HG02852 (cell line): ENCODE results near the gene FRMD4B.
"Not testable (repeated sequence)": the region's sequence is repeated elsewhere in the genome, so short reads cannot be mapped to it uniquely, and the experiment has no call there.

Experiments
- ATAC-seq: cut with Tn5 transposase; IDR thresholded peaks from one replicate; pipeline ENCODE4 v1.9.1; 2021; ENCODE audit warnings: mild to moderate bottlenecking, moderate library complexity; ENCODE audit not compliant: unreplicated experiment

FRMD4B gene

DNA sequence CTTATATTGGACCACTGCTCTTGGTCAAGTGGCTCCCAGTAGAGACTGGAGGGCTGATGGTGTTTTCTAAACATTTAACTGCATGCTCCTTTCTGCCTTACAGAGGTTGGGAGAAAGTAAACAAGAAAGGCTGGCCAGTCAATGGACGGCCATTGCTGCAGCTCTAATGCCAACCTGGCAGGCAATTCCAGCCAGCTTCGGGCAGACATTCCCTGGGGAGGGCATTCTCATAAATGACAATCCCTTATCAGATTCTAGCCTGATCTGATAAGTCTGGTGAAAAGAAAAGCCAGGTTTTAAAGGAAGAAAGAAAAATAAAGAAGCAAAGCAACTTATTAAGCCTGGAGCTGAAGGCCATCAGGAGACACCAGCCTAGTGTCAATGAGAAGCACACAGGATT lies 60.7 kb downstream of the FRMD4B start:
- ATAC-seq, result no peak

DNA sequence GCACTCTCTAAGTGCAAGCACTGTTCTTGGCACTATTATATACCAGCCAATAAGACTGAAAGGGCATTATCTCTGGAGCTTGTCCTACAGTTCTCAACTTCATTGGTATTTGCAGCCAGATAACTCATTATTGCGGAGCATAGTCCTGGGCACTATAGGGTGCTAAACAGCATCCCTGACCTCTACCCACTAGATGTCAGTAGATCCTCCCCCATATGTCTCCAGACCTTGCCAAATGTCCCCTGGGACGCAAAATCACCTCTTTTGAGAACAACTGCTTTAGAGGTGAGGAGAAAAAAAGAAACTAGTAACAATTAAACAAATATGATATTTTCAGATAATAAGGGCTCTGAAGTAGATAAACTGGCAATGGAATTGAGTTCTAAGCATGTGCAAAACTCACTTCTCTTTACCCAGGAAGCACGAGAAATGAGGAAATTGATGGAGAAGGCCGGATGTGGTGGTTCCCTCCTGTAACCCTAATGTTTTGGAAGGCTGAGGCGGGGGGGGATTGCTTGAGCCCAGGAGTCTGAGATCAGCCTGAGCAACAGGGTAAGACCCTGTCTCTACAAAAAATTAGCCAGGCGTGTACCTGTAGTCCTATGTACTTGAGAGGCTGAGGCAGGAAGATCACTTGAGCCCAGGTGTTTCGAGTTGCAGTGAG lies 61.4 kb downstream of the FRMD4B start:
- peak; percentile 32 for ATAC-seq

- no peak for ATAC-seq
Measured at GRCh38 chr3:69323941-69324340, 61.9 kb downstream of the FRMD4B start.

GRCh38 chr3:69322512-69322911 lies 63.4 kb downstream of the FRMD4B start:
- ATAC-seq, result not testable (repeated sequence)

- no peak for ATAC-seq
Measured at GRCh38 chr3:69322158-69322509, 63.8 kb downstream of the FRMD4B start.

DNA sequence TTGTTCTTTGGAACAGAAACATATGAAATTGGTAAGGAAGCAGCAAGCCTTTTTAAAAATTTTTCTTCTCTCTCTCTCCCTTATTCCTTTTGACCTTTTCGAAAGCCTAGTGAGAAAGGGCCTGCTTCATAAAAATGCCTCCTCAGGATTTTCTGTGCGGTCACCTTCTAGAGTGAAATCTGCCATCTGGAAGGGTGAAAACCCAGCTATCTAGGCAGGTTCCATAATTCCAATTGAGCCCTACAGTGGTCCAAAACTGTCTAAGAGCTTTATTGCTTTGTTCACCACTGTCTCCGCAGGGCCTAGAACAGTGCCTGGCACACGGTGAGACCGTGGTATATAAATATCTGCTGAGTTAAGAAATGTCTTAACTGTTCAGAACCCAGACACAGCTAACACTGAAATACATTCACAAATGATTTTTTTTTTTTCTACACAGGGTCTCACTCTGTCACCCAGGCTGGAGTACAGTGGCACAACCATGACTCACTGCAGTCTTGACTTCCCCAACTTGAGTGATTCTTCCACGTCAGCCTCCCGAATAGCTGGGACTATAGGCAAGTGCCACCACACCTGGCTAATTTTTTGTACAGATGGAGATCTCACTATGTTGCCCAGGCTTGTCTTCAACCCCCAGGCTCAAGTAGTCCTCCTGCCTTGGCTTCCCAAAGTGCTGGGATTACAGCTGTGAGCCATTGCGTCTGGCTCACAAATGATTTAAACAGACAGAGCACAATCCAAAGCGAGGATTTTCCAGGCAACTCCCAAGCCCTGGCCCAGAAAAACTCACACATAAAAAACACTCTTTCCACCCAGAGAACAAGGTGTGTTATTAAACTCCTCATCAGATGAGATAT lies 64.4 kb downstream of the FRMD4B start:
- no peak for ATAC-seq

DNA sequence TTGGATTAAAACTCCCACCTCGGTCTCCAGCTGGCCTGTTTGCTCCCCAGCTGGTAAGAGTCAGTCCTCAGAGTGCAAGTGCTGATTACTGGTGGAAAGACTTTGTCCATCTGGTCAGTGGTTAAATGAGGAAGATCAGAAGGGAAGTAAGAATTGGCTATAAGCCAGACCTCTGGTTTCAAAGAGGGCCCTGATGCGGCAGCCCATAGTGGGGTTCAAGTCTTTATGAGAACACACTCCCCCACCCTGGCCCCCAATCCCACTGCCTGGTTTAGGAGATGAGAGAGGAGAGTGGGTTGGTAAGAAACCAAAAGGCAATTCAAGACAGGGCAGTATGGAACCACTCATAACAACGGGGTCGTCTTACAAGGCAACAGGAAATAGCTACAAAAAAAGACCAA lies 65.0 kb downstream of the FRMD4B start:
- ATAC-seq, result peak; percentile 72

DNA sequence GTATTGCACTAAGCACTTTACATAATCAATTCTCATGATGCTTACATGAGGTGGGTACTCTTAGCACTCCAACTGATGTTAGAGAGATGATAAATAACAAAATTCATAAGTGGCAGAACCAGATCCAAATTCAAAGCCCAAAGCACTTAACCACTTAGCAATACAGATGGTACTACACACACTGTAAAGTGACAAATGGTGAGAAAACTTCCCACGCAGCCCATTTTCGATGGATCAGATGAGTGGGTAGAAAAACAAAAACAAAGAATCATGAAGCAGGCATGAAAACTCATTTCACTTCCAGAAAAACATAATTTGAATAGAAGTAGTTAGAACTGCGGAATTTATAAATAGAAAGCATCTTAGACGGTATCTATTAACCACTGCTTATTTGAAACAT lies 66.2 kb downstream of the FRMD4B start:
- no peak for ATAC-seq

- no peak for ATAC-seq
Measured at GRCh38 chr3:69318410-69318809, 67.5 kb downstream of the FRMD4B start.

DNA sequence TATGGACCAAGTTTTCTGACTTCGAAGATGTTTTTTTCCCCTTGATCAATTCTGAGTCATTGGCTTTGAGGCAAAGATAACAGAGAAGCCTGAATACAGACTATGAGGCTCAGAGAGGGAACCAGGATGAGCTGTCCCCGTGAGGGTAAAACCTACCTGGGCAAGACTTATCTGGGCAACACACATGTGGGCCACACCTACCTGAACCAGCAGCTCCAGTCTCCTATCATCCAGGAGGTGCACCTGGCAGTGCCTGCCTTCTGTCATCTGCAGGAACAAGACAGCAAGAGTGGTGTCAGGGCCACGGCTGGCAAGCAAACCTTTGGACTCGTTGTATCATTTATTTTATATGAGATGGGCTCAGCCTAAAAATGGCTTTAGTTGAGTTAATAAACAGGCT lies 72.6 kb downstream of the FRMD4B start:
- ATAC-seq, result no peak

GRCh38 chr3:69309814-69310213 lies 76.1 kb downstream of the FRMD4B start:
- ATAC-seq, result no peak

GRCh38 chr3:69306239-69307185 lies 79.4 kb downstream of the FRMD4B start:
- peak; percentile 95 for ATAC-seq

- no peak for ATAC-seq
Measured at GRCh38 chr3:69305011-69305410, 80.9 kb downstream of the FRMD4B start.

DNA sequence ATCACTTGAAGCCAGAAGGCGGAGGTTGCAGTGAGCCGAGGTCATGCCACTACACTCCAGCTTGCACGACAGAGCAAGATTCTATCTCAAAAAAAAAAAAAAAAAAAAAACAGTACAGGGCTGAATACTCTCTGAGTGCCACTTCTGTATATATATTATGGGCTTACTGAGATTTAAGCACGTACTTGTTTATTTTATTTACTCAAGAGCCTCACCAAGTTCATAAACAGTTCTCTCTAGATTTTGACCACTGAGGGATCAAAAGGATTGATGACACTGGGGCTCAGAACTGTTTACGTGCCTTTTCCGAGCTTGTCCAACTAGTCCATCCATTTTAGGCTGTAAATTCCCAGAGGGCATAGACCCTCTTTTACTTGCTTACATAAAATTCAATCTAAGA lies 81.5 kb downstream of the FRMD4B start:
- no peak for ATAC-seq

- no peak for ATAC-seq
Measured at GRCh38 chr3:69300296-69300695, 85.6 kb downstream of the FRMD4B start.

GRCh38 chr3:69299344-69299743 lies 86.5 kb downstream of the FRMD4B start:
- ATAC-seq, result no peak

DNA sequence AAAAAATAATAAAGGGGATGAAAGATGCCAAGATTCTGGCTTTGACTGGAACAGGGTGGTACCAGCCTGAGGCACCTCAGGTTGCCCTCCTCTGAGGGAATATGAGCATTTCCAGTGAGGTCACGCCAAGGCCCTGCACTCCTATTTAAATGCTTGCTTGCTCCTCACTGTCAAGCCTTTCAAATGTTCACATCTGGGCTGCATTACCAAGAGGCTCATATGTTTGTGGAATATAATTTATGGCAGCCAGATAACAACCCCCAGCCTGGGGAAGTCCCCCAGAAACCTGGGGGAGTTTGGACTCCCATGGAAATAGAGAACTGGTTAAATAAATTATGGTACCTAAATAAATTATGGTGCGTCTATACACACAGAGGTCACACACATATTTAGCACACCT lies 88.4 kb downstream of the FRMD4B start:
- ATAC-seq, result no peak

GRCh38 chr3:69296995-69297394 lies 88.9 kb downstream of the FRMD4B start:
- no peak for ATAC-seq

- ATAC-seq, result peak; percentile 73
Measured at GRCh38 chr3:69294014-69294766, 91.7 kb downstream of the FRMD4B start.

GRCh38 chr3:69292959-69293574 lies 92.8 kb downstream of the FRMD4B start:
- no peak for ATAC-seq
